T-helper 1 cell (primary cell): Measurements from ENCODE around the gene USF2.

Source experiments
- DNase-seq, 5 donors: peaks; one replicate each; pipeline ENCODE4 v3.0.0-alpha.2; 2012 to 2020

The USF2 gene

DNA sequence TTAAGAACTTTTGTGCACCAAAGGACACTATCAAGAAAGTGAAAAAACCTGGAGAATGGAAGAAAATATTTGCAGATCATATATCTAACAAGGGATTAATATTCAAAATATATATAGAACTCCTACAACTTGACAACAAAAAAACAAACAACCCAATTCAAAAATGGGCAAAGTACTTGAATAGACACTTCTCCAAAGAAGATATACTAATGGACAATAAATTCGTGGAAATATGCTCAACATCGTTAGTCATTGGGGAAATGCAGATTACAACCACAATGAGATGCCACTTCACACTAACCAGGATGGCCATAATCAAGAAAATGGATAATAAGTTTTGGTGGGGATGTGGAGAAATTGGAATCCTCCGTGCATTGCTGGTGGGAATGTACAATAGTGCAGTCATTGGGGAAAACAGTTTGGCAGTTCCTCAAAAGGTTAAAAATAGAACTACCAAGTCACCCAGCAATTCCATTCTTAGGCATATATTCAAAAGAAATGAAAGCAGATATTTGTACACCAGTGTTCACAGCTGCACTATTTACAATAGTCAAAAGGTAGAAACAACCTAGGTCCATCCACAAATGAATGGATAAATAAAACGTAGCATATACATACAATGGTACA is 22.2 kb upstream of the USF2 start:
- no peak for DNase-seq

DNA sequence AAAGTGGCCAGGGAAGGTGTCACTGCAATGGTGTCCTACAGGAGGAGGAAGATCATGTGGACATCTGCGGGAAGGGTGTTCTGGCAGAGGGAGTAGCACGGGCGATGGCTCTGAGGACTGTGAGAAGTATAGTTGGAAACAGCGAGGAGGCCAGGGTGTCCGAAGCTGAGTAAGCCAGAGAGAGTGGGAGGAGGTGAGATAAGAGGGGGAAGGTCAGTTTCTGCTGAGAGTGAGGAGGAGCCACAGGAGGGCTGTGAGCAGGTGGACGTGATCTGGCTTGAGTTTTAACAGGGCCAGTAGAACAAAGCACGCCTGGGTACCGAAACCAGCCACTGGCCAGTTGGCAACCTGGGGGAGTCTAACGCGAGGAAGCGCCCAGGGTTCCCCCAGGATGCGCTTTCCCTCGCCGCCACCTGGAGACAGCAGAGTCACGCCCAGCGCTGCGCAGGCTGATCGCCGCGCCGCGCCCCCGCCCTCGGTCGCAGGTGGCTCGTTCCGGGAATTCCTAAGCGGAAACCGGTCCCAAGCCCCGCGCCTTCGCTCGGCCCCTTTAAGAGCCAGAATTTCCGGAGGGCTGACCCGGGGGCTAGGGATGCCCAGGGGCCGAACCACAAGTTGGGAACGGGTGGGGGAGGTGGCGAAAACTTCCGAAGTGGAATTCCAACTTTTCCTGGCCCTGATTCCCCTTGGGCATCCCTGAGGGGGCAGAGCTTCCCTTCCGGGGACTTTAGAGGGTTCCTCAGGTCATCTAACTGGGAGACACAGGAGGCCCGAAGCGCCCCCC is 21.0 kb upstream of the USF2 start:
- peak in 4 of 5 donors; percentile 45 to 54 (median 46) for DNase-seq

DNA sequence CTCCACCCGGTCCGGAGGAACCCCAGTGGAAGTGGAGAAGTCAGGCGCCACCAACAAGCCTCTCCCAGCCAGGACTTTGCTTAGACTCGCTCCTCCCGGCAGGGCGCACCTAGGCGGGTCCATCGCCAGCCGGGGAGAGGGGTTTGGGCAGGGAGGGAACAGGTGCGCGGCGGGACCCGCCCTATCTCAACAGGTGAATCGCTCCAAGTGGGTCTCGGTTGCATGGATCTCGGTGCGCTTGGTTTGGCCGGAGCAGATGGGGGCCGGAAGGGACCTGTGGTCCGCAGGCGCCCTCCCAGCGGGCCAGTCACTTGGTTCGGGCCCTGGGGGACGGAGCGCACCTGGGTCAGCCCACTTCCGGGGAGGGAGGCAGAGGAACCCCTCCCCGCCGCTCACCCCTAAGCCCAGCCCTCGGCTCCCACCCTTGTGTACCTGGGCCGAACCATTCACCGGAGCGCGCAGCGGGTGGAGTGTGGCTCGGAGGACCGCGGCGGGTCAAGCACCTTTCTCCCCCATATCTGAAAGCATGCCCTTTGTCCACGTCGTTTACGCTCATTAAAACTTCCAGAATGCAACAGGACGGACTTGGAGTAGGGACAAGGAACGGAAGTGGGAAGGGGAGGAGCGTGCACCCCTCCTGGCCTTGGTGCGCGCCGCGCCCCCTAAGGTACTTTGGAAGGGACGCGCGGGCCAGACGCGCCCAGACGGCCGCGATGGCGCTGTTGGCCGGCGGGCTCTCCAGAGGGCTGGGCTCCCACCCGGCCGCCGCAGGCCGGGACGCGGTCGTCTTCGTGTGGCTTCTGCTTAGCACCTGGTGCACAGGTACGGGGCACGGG is 20.2 kb upstream of the USF2 start, which contains the start of gene LSR:
Gene LSR (plus strand): TSS at position 693 of the 836 bp plus-strand sequence. CDS start 21 bp downstream, at position 714.
- peak; percentile 50 to 69 (median 66) for DNase-seq

DNA sequence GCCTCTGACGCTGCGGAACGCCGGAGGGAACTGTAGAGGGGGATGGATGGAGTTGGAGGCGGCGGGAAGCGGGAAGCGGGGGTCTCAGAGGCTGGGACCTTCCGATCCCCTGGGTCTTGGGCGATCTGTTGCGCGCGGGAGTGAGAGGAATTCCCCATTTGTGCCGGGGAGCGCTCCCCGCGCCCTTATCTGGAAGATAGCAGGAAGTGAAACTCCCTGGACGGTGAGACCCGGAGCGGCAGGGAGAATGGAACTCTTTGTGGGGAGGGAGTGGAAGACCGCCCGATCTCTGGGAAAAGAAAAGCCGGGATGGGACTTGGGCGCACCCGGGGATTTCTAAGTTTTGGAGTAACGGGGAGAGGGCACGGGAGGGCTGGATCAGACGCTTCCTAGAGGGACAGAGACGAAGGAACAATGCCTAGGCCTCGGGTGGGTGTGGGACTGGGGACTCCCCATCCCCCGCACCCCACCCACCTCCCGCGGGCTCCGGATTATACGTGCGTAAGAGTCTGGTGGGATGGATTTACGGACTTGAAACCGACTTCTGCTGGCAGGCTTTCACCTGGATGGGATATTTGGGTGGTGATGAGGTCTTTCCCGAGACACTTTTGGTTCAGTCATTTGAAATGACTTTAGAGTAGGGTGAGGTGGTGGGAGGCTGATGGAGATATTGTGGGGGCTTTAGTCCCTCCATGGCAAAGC is 19.5 kb upstream of the USF2 start:
- DNase-seq, result no peak

DNA sequence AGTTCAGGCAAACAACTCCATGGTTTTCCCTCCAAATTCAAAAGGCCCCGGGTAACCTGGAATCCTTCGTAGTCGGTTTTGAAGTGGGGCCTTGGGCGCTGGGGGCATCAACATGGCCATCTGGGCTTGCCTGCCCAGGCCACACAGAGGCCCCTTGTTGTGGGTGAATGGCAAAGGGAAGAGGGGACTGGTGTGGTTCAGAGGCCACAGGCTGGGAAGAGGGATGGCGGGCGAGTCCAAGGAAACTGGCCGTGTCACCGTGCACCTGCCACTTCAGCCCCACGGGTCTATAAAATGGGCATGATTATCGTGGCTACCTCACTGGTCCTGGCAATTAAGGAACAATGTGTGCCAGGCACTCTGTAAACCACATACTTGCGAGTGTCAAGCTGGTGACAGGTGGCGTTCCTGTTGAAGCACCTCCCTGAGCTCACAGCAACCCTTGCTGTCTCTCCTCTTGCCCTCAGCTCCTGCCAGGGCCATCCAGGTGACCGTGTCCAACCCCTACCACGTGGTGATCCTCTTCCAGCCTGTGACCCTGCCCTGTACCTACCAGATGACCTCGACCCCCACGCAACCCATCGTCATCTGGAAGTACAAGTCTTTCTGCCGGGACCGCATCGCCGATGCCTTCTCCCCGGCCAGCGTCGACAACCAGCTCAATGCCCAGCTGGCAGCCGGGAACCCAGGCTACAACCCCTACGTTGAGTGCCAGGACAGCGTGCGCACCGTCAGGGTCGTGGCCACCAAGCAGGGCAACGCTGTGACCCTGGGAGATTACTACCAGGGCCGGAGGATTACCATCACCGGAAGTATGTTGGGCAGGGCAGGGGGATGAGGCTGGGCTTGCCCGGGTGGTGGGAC is 18.7 kb upstream of the USF2 start:
- no peak for DNase-seq

DNA sequence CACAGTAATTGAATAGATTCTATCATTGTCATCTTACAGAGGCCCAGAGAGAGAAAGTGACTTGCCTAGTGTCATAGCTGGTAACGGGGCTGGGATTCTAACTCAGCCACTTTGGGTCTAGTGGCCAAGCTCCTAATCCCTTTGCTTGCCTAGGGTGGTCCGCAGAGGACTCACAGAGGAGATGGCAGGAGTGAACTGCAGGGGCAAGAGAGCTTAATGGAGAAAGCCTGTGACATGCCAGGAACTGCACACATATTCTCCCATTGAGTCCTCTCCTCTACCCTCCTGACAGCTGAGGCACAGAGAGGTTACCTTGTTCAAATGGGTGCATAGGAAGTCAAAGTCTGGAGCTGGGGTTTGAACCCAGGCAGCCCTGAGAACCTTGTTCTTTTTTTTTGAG is 17.3 kb upstream of the USF2 start:
- DNase-seq, result no peak

DNA sequence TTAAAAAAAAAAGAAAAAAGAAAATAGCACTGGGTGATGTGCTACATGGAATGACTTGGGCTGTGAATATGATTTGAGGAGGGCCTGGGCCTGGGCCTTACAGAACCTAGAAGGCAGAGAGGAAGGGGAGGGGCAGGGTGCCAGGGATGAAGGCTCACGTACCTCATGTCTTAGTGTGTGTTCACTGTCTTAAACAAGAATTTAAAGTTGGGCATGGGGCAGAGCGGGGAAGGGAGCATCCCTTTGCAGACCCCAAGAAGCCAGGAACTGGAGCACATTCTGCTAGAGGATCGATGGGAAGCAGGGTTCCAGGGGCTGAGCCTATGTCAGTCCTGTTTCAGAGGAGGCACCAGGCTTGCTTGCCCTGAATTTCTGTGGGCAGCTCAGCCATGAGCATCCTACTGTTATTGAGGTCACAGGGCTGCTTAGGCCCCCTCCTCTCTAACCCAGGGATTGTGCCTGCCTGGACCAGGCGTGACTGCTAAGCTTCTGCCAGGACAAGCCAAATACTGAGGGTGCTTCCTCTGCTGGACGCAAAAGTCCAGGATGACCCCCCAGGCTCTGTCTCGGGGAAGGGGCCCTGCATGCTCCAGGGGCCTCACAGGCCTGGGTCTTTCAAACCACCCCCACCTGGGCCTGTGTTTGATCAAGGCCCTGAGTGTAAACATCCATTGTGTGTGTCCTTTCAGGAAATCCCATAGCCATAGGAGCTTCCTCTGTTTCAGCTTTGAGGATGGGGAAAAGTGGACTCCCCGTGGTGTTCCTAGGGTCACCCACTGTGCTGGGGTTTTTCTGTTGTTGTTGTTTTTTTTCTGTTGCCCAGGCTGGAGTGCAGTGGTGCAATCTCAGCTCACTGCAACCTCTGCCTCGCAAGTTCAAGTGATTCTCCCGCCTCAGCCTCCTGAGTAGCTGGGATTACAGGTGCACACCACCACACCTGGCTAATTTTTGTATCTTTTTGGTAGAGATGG is 15.2 kb upstream of the USF2 start:
- no peak for DNase-seq

DNA sequence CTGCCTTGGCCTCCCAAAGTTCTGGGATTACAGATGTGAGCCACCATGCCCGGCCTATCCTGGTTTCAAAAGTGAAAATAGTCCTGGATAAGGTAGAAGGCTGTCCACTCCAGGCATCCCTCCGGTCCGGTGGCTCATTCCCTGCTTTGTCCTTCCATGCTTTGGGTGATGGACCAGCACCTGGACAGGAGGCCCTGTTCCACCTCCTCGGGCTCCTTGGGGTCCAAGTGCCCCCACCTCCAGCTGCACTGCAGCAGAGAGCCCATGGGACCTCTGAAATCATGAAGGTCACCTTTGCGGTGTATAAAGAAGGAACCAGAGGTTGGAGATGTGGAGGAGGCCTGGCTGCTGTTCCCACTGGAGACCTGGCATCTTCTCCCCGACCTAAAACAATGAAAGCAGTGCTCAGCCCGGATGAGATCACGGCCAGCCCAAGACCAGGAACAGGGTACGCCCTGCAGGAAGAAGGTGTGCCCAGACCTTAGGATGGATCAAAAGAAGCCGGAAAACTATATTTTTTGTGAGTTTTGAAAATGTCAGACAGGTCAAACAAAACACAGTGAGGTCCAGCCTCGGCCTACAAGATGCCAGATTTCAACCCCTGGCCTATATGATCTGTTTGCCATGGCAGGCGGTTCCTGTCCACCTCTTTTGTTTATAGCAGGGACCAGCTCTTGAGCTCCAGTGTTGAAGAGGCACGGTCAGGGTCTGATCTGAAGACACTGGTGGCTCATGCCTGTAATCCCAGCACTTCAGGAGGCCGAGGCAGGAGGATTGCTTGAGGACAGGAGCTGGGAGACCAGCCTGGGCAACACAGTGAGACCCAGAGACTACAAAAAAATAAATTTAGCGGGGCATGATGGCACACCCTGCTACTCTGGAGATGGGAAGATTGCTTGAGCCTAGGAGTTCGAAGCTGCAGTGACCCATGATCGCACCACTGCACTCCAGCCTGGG is 14.1 kb upstream of the USF2 start:
- no peak for DNase-seq

DNA sequence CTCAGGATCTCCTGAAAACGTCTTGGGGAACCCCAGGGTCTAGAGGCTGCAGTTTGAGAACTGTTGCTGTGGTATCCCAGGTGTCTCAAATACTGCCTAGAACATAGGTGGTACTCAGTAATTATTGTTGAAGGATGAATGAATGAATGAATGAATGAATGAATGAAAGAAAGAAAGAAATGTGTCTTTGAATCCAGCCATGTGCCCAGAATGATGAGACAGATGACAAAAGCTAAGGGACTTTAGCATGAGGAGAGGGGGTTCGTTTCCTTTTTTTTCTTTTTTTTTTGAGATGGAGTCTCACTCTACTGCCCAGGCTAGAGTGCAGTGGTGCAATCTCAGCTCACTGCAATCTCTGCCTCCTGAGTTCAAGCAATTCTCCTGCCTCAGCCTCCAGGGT is 12.2 kb upstream of the USF2 start:
- no peak for DNase-seq

DNA sequence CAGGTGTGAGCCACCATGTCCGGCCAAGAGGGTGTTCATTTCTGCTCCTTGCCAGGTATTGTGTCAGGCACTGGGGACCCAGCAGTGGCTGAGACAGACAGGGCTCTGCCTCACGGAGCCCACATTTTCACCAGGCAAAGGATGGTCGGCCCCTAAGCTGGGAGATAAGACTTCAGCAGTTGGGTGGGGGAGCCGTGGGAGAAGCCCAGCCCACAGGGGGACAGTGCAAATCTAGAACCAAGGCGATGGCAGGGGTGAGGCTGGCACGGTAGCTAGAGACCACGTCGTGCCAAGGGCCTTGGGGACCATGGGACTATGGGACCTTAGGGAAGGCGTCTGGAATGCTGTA is 11.7 kb upstream of the USF2 start:
- no peak for DNase-seq

DNA sequence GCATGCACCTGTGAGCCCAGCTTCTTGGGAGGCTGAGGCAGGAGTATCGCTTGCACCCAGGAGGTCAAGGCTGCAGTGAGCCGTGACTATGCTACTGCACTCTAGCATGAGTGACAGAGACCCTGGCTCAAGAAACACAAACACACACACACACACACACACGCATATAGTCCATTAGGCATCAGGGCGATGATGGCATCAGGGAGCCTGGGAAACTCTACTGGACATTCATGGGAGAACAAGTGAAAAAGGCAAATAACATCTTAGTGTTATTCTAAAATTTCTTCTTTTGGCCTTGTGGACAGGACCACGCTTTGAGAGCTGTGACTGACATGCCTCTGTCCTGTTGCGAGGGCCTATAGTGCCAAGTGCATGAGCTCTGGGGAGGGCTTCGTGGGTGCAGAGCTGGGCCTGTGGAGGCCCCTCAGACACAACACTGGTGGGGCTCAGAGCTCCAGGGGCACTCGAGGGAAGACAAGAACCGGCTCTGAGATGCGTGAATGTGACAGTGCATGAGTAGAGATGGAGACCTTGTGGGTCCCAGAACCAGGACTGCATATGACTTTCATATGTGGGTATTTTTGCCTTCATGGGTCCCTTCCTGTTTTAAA is 8.0 kb upstream of the USF2 start:
- no peak for DNase-seq

DNA sequence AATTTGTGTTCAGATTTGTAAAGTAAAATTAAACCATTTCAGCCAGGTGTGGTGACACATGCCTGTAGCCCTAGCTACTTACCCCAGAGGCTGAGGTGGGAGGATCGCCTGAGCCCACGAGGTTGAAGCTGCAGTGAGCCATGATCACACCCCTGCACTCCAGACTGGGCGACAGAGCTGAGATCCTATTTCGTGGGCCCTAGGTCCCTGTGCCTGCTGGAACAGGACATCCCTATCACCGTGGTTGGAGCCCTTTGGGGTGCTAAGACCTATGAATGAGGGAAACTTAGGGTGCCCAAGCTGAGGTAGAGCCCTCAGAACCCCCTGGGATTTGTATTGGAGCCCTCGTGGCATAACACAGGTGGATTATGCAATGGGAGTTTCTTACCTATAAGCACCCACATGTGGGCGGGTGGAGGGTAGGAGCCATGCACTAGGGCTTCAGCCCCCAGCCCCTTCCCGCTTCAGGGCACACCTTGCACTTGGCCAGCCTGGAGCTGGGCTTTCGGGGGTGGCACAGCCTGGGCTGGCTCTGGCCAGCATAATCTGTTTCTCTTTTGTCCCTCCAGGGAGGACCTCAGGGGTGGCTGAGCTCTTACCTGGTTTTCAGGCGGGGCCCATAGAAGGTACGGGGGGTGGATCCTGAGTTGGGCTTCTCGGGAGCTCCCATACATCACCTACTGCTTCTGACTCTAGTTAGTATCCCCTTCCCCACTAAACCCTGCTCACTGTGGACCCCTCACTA is 7.2 kb upstream of the USF2 start:
- peak in 1 of 5 donors; percentile 9 for DNase-seq

DNA sequence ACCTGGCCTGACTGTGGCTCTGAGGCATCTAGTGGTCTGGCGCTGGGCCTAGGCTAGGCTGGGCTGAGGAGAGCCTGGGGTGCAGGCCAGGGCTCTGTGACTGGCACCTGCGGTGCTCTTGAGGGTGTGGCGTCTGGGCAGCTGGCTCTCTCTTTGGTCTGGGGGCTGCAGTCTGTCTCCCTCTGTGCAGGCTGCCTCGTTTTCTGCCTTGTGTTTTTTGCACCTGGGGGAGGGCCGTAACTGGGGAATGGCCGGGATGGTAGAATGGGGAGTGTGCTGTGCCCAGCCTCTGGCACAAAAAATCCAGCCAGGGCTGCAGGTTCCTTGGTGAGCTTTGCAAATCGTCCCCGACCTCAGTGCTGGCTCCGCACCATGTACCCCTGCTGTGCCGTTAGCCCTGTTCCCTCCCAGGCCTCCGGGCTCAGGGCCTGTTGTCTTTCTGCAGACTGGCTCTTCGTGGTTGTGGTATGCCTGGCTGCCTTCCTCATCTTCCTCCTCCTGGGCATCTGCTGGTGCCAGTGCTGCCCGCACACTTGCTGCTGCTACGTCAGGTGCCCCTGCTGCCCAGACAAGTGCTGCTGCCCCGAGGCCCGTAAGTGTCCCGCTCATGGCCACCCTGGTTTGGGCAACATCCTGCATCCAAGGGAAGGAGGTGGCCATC is 6.5 kb upstream of the USF2 start:
- DNase-seq, result peak in 1 of 5 donors; percentile 6

DNA sequence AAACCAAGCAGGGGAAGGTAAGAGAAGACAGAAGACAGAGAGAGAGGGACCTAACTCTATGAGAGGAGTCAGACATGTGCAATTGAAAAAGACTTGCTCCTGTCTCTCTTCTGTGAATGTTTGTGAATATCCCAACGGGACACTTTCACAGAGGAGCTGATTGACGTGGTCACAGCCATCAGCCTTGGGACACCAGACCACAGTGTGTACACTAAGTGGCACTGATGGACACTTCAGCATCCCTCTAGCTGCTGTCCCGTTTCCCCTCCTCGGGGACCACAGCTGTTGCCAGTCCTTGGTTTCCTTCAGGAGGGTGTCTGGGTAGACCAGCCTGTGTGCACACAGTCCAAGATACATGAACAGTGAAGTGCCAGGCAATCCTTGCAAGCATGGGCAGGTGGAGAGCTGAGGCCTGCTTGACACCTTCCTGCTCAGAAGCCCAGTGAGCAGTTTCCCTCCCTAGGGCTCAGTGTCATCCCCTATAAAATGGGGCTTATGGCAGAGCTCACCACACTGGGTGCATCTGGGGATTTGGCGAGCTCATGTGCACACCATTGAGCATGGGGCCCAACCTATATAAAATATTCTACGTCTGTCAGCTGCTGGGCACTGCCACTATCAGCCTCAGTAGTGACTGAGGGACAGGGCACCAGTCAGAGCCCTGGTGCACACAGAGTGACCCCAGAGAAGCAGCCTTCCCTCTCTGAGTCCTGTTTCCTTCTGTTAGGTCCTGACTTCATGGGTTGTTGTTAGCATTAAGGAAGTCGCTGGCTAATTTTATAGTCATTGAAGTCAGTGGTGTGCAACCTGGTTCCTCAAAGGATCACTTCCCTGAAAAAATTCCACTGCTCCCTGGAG is 4.3 kb upstream of the USF2 start:
- no peak for DNase-seq

DNA sequence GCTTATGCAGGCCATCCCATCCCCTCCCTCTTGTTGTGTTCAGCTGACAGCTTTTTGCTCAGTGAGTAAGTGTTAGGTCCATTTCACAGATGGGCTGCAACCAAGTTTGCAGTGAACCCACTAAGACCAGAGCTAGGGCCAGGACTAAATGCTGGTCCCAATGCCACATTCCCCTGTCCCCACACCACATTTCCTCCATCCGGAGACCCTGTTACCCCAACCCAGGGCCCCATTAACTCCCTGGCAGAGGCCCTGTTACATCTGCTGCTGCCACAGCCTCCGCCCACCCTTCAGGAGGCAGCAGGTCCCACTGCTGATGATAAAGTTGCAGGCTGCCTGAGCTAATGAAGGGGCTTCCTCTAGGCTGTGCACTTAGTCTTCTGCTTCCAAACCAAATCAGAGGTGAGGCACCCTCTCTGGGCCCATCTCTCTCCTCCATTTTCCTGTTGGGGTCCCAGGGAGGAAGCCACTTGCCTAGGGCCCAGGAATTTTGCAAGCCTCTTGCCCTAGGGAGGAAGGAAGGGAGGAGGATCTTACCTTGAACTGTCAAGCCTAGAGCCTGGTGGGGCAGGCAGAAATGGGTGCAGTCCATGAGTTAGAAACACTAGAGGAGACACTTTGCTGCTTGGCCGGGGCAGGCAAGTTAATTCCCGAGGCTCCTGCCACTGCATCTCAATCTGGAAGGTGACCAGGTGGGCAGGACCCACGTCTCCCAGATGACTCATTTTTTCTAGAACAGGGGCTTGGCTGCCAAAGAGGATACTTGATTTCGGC is 3.4 kb upstream of the USF2 start:
- no peak for DNase-seq
